Measurements from ENCODE around the gene PPP5C.
"Not testable (repeated sequence)": the region's sequence is repeated elsewhere in the genome, so short reads cannot be mapped to it uniquely, and the experiment has no call there.

Gene PPP5C

GRCh38 chr19:46429999-46430398, 83.1 kb downstream of the PPP5C start:
- Histone ChIP-seq H3K27ac (no peak overlapping the region), H3K4me1 (peaks cover 0 to 29% (median 17%) of the 10 kb centered on the region in 4 donors), H3K4me3 (no peak overlapping the region), H3K9me3 (no peaks in the 10 kb centered on the region), H3K27me3 (no peaks in the 10 kb centered on the region), H3K36me3 (no peaks in the 10 kb centered on the region)
- intact Hi-C loops (cut with DNase I; ENCODE audit: low total_unique reads), result no loop called here
- no peak for DNase-seq
- TF ChIP-seq CTCF (IDR thresholded peaks at IDR 0.05), result no peak

- H3K4me1 ChIP-seq, result peaks cover 0 to 22% (median 12%) of the 10 kb centered on the region in 4 donors
- DNase-seq, result peak in 1 of 2 donors; percentile 7
- H3K27me3 ChIP-seq, result no peaks in the 10 kb centered on the region
- H3K9me3 ChIP-seq, result no peaks in the 10 kb centered on the region
- no peaks in the 10 kb centered on the region for H3K36me3 ChIP-seq
- TF ChIP-seq CTCF (IDR thresholded peaks at IDR 0.05), result no peak
- intact Hi-C loops (cut with DNase I; ENCODE audit: low total_unique reads), result no loop called here
- no peak overlapping the region for H3K27ac ChIP-seq
- no peak overlapping the region for H3K4me3 ChIP-seq
Observed at GRCh38 chr19:46431824-46432223, 84.9 kb downstream of the PPP5C start.

- H3K27me3 ChIP-seq; H3K4me3 ChIP-seq; H3K36me3 ChIP-seq; intact Hi-C loops (cut with DNase I; ENCODE audit: low total_unique reads); H3K9me3 ChIP-seq; H3K4me1 ChIP-seq; DNase-seq; H3K27ac ChIP-seq: not testable (repeated sequence)
Observed at GRCh38 chr19:46433470-46433869, 86.6 kb downstream of the PPP5C start.

- Histone ChIP-seq H3K27me3 (no peaks in the 10 kb centered on the region), H3K27ac (no peak overlapping the region), H3K4me3 (no peak overlapping the region), H3K4me1 (no peaks in the 10 kb centered on the region), H3K36me3 (no peaks in the 10 kb centered on the region), H3K9me3 (no peaks in the 10 kb centered on the region)
- no peak for TF ChIP-seq CTCF (IDR thresholded peaks at IDR 0.05)
- intact Hi-C loops (cut with DNase I; ENCODE audit: low total_unique reads), result no loop called here
- no peak for DNase-seq
Observed at GRCh38 chr19:46435009-46435408, 88.1 kb downstream of the PPP5C start.

GRCh38 chr19:46435689-46436088, 88.8 kb downstream of the PPP5C start:
- H3K27ac ChIP-seq; H3K9me3 ChIP-seq; H3K27me3 ChIP-seq; H3K4me1 ChIP-seq; intact Hi-C loops (cut with DNase I; ENCODE audit: low total_unique reads); H3K4me3 ChIP-seq; H3K36me3 ChIP-seq: not testable (repeated sequence)
- peak in 1 of 2 donors; percentile 5 for DNase-seq
